ENCODE measurements around the gene FAF1.

GRCh38 chr1:50969611-50970508 lies 9.8 kb upstream of the FAF1 start, which contains the start of gene CDKN2C:
- TF ChIP-seq CTCF (IDR thresholded peaks at IDR 0.05; ENCODE audit: low read depth, low read length), result no peak
- TF ChIP-seq EZH2phosphoT487 (IDR thresholded peaks at IDR 0.05; ENCODE audit: low read depth), result no peak

All from OCI-LY3 (cell line).